Keratinocyte (primary cell): Measurements from ENCODE around the gene SZT2. TPM values are rescaled to one million over a fixed set of nuclear protein-coding genes. Genes with fewer than 3 reads are reported as not detected.

Experiments
- DNase-seq: peaks from one replicate; pipeline ENCODE4 v3.0.0-alpha.2; 2011; ENCODE audit warnings: low read depth, missing footprints, low spot score
- FAIRE-seq: peaks from 2 replicates; lab custom pipeline; 2011; peaks lifted over from hg19 to GRCh38; lab: Jason Lieb, UNC
- H2AFZ ChIP-seq: 2 replicates; pipeline ENCODE4 v1.6.0; 2012; ENCODE audit warnings: low read length, control low read depth, inconsistent platforms; ENCODE audit not compliant: control insufficient read depth
- H3K27ac ChIP-seq: 2 replicates; pipeline ENCODE4 v1.5.1; 2011; ENCODE audit warnings: low read length; ENCODE audit not compliant: control insufficient read depth, insufficient read depth
- H3K27me3 ChIP-seq: 3 replicates; pipeline ENCODE4 v1.6.0; 2011; ENCODE audit warnings: low read length; ENCODE audit not compliant: control insufficient read depth, insufficient read depth; ENCODE audit errors: extremely low read depth
- H3K36me3 ChIP-seq, 2 experiments: 2 replicates in 1 of 2; 3 replicates in 1 of 2; pipeline ENCODE4 v1.5.1; 2011; ENCODE audit warnings: low read length in 2 of 2, mild to moderate bottlenecking in 1 of 2; ENCODE audit not compliant: control insufficient read depth in 2 of 2, insufficient read depth in 2 of 2; ENCODE audit errors: extremely low read depth in 1 of 2
- H3K4me1 ChIP-seq: 3 replicates; pipeline ENCODE4 v1.5.1; 2011; ENCODE audit warnings: low read length; ENCODE audit not compliant: control insufficient read depth, insufficient read depth; ENCODE audit errors: extremely low read depth
- H3K4me2 ChIP-seq: 3 replicates; pipeline ENCODE4 v1.6.0; 2011; ENCODE audit warnings: low read depth, low read length; ENCODE audit not compliant: control insufficient read depth, insufficient read depth; ENCODE audit errors: extremely low read depth
- H3K4me3 ChIP-seq, 3 experiments: fragments of 200-600 bp in 1 of 3; sonication (generic) in 1 of 3; 2 replicates in 2 of 3; 3 replicates in 1 of 3; pipeline ENCODE4 v1.5.1; 2011 to 2016; ENCODE audit warnings: low read length in 3 of 3, mild to moderate bottlenecking in 3 of 3, control low read depth in 2 of 3, inconsistent platforms in 1 of 3, low read depth in 1 of 3, mixed read lengths in 1 of 3, mixed run types in 1 of 3, moderate library complexity in 1 of 3; ENCODE audit not compliant: control insufficient read depth in 2 of 3, insufficient read depth in 2 of 3; ENCODE audit errors: extremely low read depth in 1 of 3
- H3K79me2 ChIP-seq: 2 replicates; pipeline ENCODE4 v1.6.0; 2012; ENCODE audit warnings: low read length; ENCODE audit not compliant: control insufficient read depth, insufficient read depth
- H3K9ac ChIP-seq: 3 replicates; pipeline ENCODE4 v1.6.0; 2011; ENCODE audit warnings: low read length; ENCODE audit not compliant: control insufficient read depth, insufficient read depth; ENCODE audit errors: extremely low read depth
- H3K9me1 ChIP-seq: 3 replicates; pipeline ENCODE4 v1.6.0; 2011; ENCODE audit warnings: low read length; ENCODE audit not compliant: control insufficient read depth, insufficient read depth; ENCODE audit errors: extremely low read depth
- H3K9me3 ChIP-seq: 2 replicates; pipeline ENCODE4 v1.5.1; 2012; ENCODE audit warnings: low read depth, low read length; ENCODE audit not compliant: control insufficient read depth
- H4K20me1 ChIP-seq: 3 replicates; pipeline ENCODE4 v1.6.0; 2011; ENCODE audit warnings: low read length; ENCODE audit not compliant: control insufficient read depth, insufficient read depth; ENCODE audit errors: extremely low read depth
- CTCF ChIP-seq, 3 experiments: IDR thresholded peaks in 1 of 3; conservative IDR thresholded peaks in 1 of 3; optimal IDR thresholded peaks in 1 of 3; 2 replicates in 2 of 3; 3 replicates in 1 of 3; pipeline versions ENCODE3 to v1.5.1; 2011; ENCODE audit warnings: low read length in 3 of 3, mild to moderate bottlenecking in 3 of 3, moderate library complexity in 2 of 3, control low read depth in 1 of 3, inconsistent platforms in 1 of 3; ENCODE audit not compliant: insufficient read depth in 2 of 3; ENCODE audit errors: extremely low read depth in 1 of 3
- EZH2 ChIP-seq: IDR thresholded peaks from one replicate; pipeline ENCODE4 v1.6.1; 2012; ENCODE audit warnings: inconsistent platforms, mild to moderate bottlenecking, low read length, moderate library complexity
- dilution Hi-C: fragments of 300-500 bp; cut with MboI; formaldehyde crosslinking; loops from one replicate; pipeline ENCODE4 v1.7.0; 2020; ENCODE audit warnings: low sequenced_read_pairs; ENCODE audit not compliant: extremely low pct_ligation_motif_present
- polyA plus RNA-seq, 5 experiments: library from polyadenylated mRNA; depleted of rRNA in 3 of 5; stranded (reverse) in 3 of 5; stranded (forward) in 1 of 5; unstranded in 1 of 5; fragments of >200 nt; gene quantifications; 1 replicate in 1 of 5; 2 replicates in 3 of 5; 3 replicates in 1 of 5; pipeline versions ENCODE4 v1.2.1 to v1.2.3, GENCODE V29; 2011 to 2012; ENCODE audit warnings: missing spikeins in 2 of 5, low read depth in 1 of 5, low replicate concordance in 1 of 5

Gene SZT2
- polyA plus RNA-seq, 1 donor (not counting 4 experiments of a cell fraction or from before 2014, with no cell fraction given) = 6.1 TPM

DNA sequence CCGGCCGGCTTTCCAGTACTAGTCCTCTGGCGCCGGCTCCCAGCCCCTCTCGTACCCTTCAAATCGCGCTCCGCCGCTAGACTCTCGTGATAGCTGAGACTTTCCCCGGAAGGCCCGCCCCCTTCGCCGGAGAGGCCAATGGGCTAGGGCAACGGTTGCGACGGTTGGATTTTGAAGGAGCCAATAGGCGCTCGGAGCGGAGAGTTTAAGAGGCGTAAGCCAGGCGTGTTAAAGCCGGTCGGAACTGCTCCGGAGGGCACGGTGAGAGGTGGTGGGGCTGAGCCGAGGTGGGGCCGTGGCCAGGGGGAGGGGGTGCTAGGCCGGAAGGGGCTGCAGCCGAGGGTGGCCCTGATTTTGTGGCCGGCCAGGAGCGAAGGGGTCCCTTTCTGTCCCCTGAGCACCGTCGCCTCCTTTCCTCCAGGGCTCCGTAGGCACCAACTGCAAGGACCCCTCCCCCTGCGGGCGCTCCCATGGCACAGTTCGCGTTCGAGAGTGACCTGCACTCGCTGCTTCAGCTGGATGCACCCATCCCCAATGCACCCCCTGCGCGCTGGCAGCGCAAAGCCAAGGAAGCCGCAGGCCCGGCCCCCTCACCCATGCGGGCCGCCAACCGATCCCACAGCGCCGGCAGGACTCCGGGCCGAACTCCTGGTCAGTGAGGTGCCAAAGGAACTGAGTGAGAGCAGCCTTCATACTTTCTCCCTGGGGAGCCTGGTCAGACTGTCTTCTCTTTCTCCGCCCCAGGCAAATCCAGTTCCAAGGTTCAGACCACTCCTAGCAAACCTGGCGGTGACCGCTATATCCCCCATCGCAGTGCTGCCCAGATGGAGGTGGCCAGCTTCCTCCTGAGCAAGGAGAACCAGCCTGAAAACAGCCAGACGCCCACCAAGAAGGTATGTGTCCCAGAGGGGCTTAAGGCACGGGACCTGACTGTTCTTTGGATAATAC is 30.7 kb upstream of the SZT2 start, which contains the start of gene CDC20:
CDC20 (plus strand) TSS at position 236 of the 948 bp plus-strand sequence; CDS start at position 471, 235 bp downstream.
- H3K36me3 ChIP-seq = peaks cover 10 to 22% of the 10 kb centered on the region in 2 experiments
- peak within 1 kb of the TSS; percentile 96 for H3K4me2 ChIP-seq
- H3K79me2 ChIP-seq = peaks cover 45% of the 10 kb centered on the region
- peak within 1 kb of the TSS; percentile 97 for H3K27ac ChIP-seq
- peak within 1 kb of the TSS; percentile 55 to 96 (median 94) for H3K4me3 ChIP-seq
- H3K9me1 ChIP-seq = no peaks in the 10 kb centered on the region
- dilution Hi-C loops = no loop called here
- H3K9me3 ChIP-seq = no peaks in the 10 kb centered on the region
- peak; percentile 61 for FAIRE-seq
- TF ChIP-seq EZH2 (no peak), CTCF (optimal IDR thresholded peaks at IDR 0.05 in 1 of 3, IDR thresholded peaks at IDR 0.05 in 1 of 3, conservative IDR thresholded peaks at IDR 0.05 in 1 of 3; ENCODE audit: extremely low read depth in 1 of 3, insufficient read depth in 2 of 3, low read length in 3 of 3) (no peak)
- H2AFZ ChIP-seq = peak within 1 kb of the TSS; percentile 85
- H3K4me1 ChIP-seq = peaks cover 26% of the 10 kb centered on the region
- peak; percentile 81 for DNase-seq
- no peaks in the 10 kb centered on the region for H3K27me3 ChIP-seq
- peak within 1 kb of the TSS; percentile 96 for H3K9ac ChIP-seq
- H4K20me1 ChIP-seq = no peaks in the 10 kb centered on the region

- DNase-seq (no peak), FAIRE-seq (peak; percentile 74)
- dilution Hi-C loops = no loop called here
- Histone ChIP-seq H3K79me2 (peaks cover 52% of the 10 kb centered on the region), H3K27me3 (no peaks in the 10 kb centered on the region), H4K20me1 (peaks cover under 1% of the 10 kb centered on the region), H3K4me2 (peak overlapping the region; percentile 84), H3K9me3 (no peaks in the 10 kb centered on the region), H2AFZ (no peak overlapping the region), H3K4me3 (peak overlapping the region; percentile 55 to 77 (median 67)), H3K9ac (peak overlapping the region; percentile 68), H3K36me3 (peaks cover 12 to 28% of the 10 kb centered on the region in 2 experiments), H3K4me1 (peaks cover 26% of the 10 kb centered on the region), H3K9me1 (no peaks in the 10 kb centered on the region), H3K27ac (peak overlapping the region; percentile 70)
- TF ChIP-seq EZH2 = no peak
- TF ChIP-seq CTCF (optimal IDR thresholded peaks at IDR 0.05 in 1 of 3, IDR thresholded peaks at IDR 0.05 in 1 of 3, conservative IDR thresholded peaks at IDR 0.05 in 1 of 3; ENCODE audit: extremely low read depth in 1 of 3, insufficient read depth in 2 of 3, low read length in 3 of 3) = no peak
Observed at GRCh38 chr1:43359696-43360095, 30.0 kb upstream of the SZT2 start.
